Hepatocyte (in vitro differentiated cells): ENCODE results near the gene IRAK1BP1. TPM values are rescaled to one million over a fixed set of nuclear protein-coding genes. Genes with fewer than 3 reads are reported as not detected.
A peak's percentile ranks its signal among the peaks of the same experiment; 100 is the strongest.

ENCODE experiments used
- DNase-seq: peaks from one replicate; pipeline ENCODE4 v3.0.0-alpha.2; 2016; ENCODE audit warnings: low spot score
- H2AFZ ChIP-seq: fragments of 200-600 bp; sonication (generic); 2 replicates; pipeline ENCODE4 v1.6.0; 2016; ENCODE audit warnings: antibody characterized with exemption, mild to moderate bottlenecking
- H3K27ac ChIP-seq: fragments of 200-600 bp; sonication (generic); 2 replicates; pipeline ENCODE4 v1.5.1; 2016; ENCODE audit warnings: mild to moderate bottlenecking
- H3K27me3 ChIP-seq: fragments of 200-600 bp; sonication (generic); 2 replicates; pipeline ENCODE4 v1.6.1; 2016
- H3K36me3 ChIP-seq: fragments of 200-600 bp; sonication (generic); replicated peaks from 2 replicates; pipeline ENCODE4 v1.5.1; 2016; ENCODE audit warnings: low read depth; ENCODE audit not compliant: insufficient read depth
- H3K4me1 ChIP-seq: fragments of 200-600 bp; sonication (generic); 2 replicates; pipeline ENCODE4 v1.5.1; 2016; ENCODE audit warnings: mild to moderate bottlenecking, moderate library complexity; ENCODE audit not compliant: insufficient read depth
- H3K4me2 ChIP-seq: fragments of 200-600 bp; sonication (generic); 2 replicates; pipeline ENCODE4 v1.6.0; 2016
- H3K4me3 ChIP-seq: fragments of 200-600 bp; sonication (generic); 2 replicates; pipeline ENCODE4 v1.5.1; 2016; ENCODE audit warnings: mild to moderate bottlenecking
- H3K79me2 ChIP-seq: fragments of 200-600 bp; sonication (generic); 2 replicates; pipeline ENCODE4 v1.6.0; 2017; ENCODE audit warnings: mild to moderate bottlenecking
- H3K9me2 ChIP-seq: fragments of 200-600 bp; sonication (generic); replicated peaks from 2 replicates; pipeline ENCODE4 v1.6.0; 2017; ENCODE audit warnings: mild to moderate bottlenecking; ENCODE audit not compliant: insufficient read depth
- H3K9me3 ChIP-seq: fragments of 200-600 bp; sonication (generic); 2 replicates; pipeline ENCODE4 v1.5.1; 2016; ENCODE audit warnings: low read depth, mild to moderate bottlenecking
- H4K20me1 ChIP-seq: fragments of 200-600 bp; sonication (generic); 2 replicates; pipeline ENCODE4 v1.6.0; 2016; ENCODE audit warnings: mild to moderate bottlenecking; ENCODE audit not compliant: insufficient read depth, poor library complexity, severe bottlenecking
- EZH2 ChIP-seq: fragments of 200-600 bp; sonication (generic); IDR thresholded peaks from 2 replicates; pipeline ENCODE4 v1.6.1; 2016; ENCODE audit warnings: antibody characterized with exemption, mild to moderate bottlenecking, borderline replicate concordance
- EZH2phosphoT487 ChIP-seq: fragments of 200-600 bp; sonication (generic); IDR thresholded peaks from one replicate; pipeline ENCODE4 v1.6.1; 2018; ENCODE audit warnings: antibody characterized with exemption, mild to moderate bottlenecking, low read depth, moderate library complexity; ENCODE audit not compliant: unreplicated experiment, severe bottlenecking
- WGBS: methylation state at CpG from one replicate; pipeline ENCODE4 v1.1.6; 2016; ENCODE audit warnings: low lambda C conversion rate; ENCODE audit errors: missing lambda C conversion rate; 5-methylcytosine and 5-hydroxymethylcytosine counted together
- polyA plus RNA-seq: library from polyadenylated mRNA; unstranded; fragments of >200 nt; fragmentation: Nextera tagmentation; extraction: Ambion mirVana; gene quantifications from 2 replicates; pipeline ENCODE4 v1.2.1, GENCODE V29; 2016
- total RNA-seq: library from RNA; depleted of rRNA; stranded (reverse); fragments of >200 nt; gene quantifications from 2 replicates; pipeline ENCODE4 v1.2.3, GENCODE V29; 2014
- TF ChIP-seq, protein P1 (sequence below): fragments of 200-600 bp; sonication (generic); IDR thresholded peaks from 2 replicates; pipeline ENCODE4 v1.5.1; 2016; ENCODE audit warnings: antibody characterized with exemption, mild to moderate bottlenecking; ENCODE audit not compliant: poor library complexity

IRAK1BP1 gene
- total and polyA plus RNA-seq, 2 experiments from 2014 or later: 1.9 to 4.3 TPM

DNA sequence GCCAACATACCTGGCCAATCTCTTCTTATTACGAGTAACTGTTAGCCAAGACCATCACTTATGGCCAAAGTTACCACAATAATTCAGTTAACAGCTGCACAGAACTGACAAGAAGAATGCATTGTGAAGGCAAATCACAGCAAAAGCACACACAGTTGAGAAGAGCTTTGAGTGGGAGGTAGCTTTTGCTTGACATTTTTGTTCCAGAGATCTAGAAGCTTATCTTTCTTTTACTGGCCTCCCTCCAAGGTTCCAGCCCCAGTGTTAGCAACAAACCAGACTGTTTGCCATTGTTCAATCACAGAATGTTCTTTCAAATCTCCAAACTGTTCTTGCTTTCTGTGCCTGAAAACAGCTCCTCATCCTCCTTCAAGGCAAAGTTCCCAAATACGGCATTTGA, 35.9 kb upstream of the IRAK1BP1 start:
- WGBS: 74% methylated on average over 2 of the region's 2 CpGs
- Histone ChIP-seq H3K4me2 (no peak overlapping the region), H3K36me3 (no peaks in the 10 kb centered on the region), H3K27me3 (no peaks in the 10 kb centered on the region), H3K4me1 (peaks cover 4% of the 10 kb centered on the region), H3K9me3 (no peaks in the 10 kb centered on the region), H3K9me2 (no peaks in the 10 kb centered on the region), H3K4me3 (no peak overlapping the region), H2AFZ (no peak overlapping the region), H4K20me1 (no peaks in the 10 kb centered on the region), H3K79me2 (no peaks in the 10 kb centered on the region), H3K27ac (no peak overlapping the region)
- peak; percentile 34 for DNase-seq
- TF ChIP-seq EZH2phosphoT487 (no peak), EZH2 (no peak)
- TF ChIP-seq, protein P1, sequence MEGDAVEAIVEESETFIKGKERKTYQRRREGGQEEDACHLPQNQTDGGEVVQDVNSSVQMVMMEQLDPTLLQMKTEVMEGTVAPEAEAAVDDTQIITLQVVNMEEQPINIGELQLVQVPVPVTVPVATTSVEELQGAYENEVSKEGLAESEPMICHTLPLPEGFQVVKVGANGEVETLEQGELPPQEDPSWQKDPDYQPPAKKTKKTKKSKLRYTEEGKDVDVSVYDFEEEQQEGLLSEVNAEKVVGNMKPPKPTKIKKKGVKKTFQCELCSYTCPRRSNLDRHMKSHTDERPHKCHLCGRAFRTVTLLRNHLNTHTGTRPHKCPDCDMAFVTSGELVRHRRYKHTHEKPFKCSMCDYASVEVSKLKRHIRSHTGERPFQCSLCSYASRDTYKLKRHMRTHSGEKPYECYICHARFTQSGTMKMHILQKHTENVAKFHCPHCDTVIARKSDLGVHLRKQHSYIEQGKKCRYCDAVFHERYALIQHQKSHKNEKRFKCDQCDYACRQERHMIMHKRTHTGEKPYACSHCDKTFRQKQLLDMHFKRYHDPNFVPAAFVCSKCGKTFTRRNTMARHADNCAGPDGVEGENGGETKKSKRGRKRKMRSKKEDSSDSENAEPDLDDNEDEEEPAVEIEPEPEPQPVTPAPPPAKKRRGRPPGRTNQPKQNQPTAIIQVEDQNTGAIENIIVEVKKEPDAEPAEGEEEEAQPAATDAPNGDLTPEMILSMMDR: no peak

DNA sequence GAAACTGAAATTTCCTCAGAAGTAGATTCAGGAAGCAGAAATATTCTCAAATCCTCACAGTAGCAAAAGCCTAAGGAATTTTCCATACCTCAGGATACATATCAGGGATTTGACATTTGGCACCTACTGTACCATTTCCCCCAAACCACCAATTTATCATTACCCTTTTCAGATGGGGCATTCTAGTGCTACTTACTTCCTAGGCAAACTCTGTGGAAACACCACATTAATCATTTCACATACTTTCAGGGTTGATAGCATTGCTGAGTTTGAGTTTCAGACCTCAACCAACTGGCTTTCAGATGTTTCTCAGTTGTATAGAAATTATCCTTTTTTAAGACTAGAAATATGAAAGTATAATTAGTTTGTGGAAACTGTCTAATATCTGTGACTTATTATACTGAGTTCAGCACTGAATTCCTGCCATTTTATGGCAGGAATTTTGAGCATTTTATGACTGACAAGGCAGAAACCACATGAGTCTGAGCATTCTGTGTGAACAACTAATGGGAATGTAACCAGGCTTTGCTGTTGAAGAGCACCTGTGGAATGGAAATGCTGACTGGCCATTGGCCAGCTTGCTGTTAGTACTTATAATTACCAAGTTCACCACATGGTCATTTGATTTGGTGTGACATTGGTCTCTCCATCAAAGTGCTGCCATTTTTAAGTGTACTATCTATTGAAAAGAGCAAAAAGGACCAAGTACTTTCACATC, 35.1 kb upstream of the IRAK1BP1 start:
- Histone ChIP-seq H2AFZ (no peak overlapping the region), H4K20me1 (no peaks in the 10 kb centered on the region), H3K27me3 (no peaks in the 10 kb centered on the region), H3K36me3 (no peaks in the 10 kb centered on the region), H3K9me2 (no peaks in the 10 kb centered on the region), H3K9me3 (no peaks in the 10 kb centered on the region), H3K79me2 (no peaks in the 10 kb centered on the region), H3K4me3 (no peak overlapping the region), H3K4me1 (peaks cover 4% of the 10 kb centered on the region), H3K27ac (no peak overlapping the region), H3K4me2 (no peak overlapping the region)
- TF ChIP-seq, protein P1: no peak
- no peak for TF ChIP-seq EZH2
- no peak for TF ChIP-seq EZH2phosphoT487
- no peak for DNase-seq

DNA sequence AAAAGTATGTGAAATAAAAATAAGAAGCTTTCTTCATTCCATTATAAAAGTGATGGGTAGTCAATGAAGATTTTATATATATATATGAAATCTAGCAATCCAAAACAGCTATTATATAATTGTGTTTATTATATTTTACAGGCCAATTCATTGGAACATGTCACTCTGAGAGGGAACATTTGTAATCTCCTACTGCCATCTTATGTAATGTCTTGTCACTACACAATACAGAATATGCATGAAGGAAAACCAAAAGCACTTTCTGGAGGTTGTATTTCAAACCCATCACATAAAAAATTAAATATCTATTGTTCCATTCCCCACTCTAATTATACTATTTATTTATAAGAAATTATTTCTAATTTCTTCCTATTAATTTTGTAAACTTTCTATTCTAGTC, 31.5 kb upstream of the IRAK1BP1 start:
- no peak overlapping the region for H3K4me3 ChIP-seq
- no peak for DNase-seq
- no peaks in the 10 kb centered on the region for H3K79me2 ChIP-seq
- H3K9me3 ChIP-seq: no peaks in the 10 kb centered on the region
- H4K20me1 ChIP-seq: no peaks in the 10 kb centered on the region
- no peaks in the 10 kb centered on the region for H3K36me3 ChIP-seq
- TF ChIP-seq, protein P1: peak; percentile 40
- TF ChIP-seq EZH2 (no peak), EZH2phosphoT487 (no peak)
- H3K4me2 ChIP-seq: no peak overlapping the region
- no peak overlapping the region for H3K27ac ChIP-seq
- no peaks in the 10 kb centered on the region for H3K9me2 ChIP-seq
- H2AFZ ChIP-seq: no peak overlapping the region
- no peaks in the 10 kb centered on the region for H3K4me1 ChIP-seq
- no peaks in the 10 kb centered on the region for H3K27me3 ChIP-seq
